Heart right ventricle (tissue), 16 donors: ENCODE results near the gene ADAMTS14. TPM values are rescaled to one million over a fixed set of nuclear protein-coding genes. Genes with fewer than 3 reads are reported as not detected.

Experiments used
- ATAC-seq, 8 donors: fragments of 200-7000 bp; cut with Tn5 transposase; one replicate each; pipeline ENCODE4 v1.9.1; 2020; ENCODE audit warnings: mild to moderate bottlenecking in 8 of 8, moderate library complexity in 8 of 8, moderate number of reproducible peaks in 1 of 8
- DNase-seq, 2 donors: peaks; one replicate each; pipeline ENCODE4 v3.0.0-alpha.2; 2020
- H3K27ac ChIP-seq, 10 donors: fragments of 200-600 bp; sonication (generic) in 2 of 10; one replicate each; pipeline versions ENCODE4 v1.5.0 to v1.8.0; 2020 to 2022; ENCODE audit warnings: mild to moderate bottlenecking in 3 of 10
- H3K27me3 ChIP-seq, 7 donors: fragments of 200-600 bp; one replicate each; pipeline ENCODE4 v1.8.0; 2021 to 2022; ENCODE audit warnings: mild to moderate bottlenecking in 2 of 7
- H3K36me3 ChIP-seq, 9 donors: fragments of 200-600 bp; sonication (generic) in 1 of 9; one replicate each; pipeline versions ENCODE4 v1.5.0 to v1.8.0; 2020 to 2022; ENCODE audit warnings: mild to moderate bottlenecking in 2 of 9
- H3K4me1 ChIP-seq, 9 donors: fragments of 200-600 bp; sonication (generic) in 1 of 9; one replicate each; pipeline versions ENCODE4 v1.5.0 to v1.8.0; 2020 to 2022; ENCODE audit warnings: mild to moderate bottlenecking in 4 of 9
- H3K4me3 ChIP-seq, 10 donors: fragments of 200-600 bp; sonication (generic) in 2 of 10; one replicate each; pipeline versions ENCODE4 v1.5.0 to v1.8.0; 2020 to 2022; ENCODE audit warnings: mild to moderate bottlenecking in 7 of 10, moderate library complexity in 2 of 10
- H3K9me3 ChIP-seq, 11 donors: fragments of 200-600 bp in 10 of 11; sonication (generic) in 2 of 11; one replicate each; pipeline versions ENCODE4 v1.5.0 to v1.8.0; 2013 to 2022; ENCODE audit warnings: mild to moderate bottlenecking in 2 of 11, control low read depth in 1 of 11, moderate library complexity in 1 of 11
- WGBS, 2 donors: extraction: QIAGEN DNeasy Blood & Tissue Kit; methylation state at CpG; one replicate each; pipeline ENCODE4 v1.1.7; 2013; ENCODE audit warnings: inconsistent platforms in 1 of 2; 5-methylcytosine and 5-hydroxymethylcytosine counted together
- intact Hi-C, 10 donors: fragments of 100-400 bp; cut with DNase I; formaldehyde crosslinking; loops; one replicate each; pipeline versions ENCODE4 v1.11.1 to v1.14.2; 2022
- polyA plus RNA-seq, 2 donors: library from polyadenylated mRNA; stranded (reverse); fragments of 200-250 nt; gene quantifications; one replicate each; pipeline ENCODE4 v1.2.3, GENCODE V29; 2013
- total RNA-seq, 10 donors: library from RNA; stranded (reverse); fragmentation: NEBNext Ultra II Directional in 3 of 10; extraction: Animal tissue kit (Norgen Biotek cat#: 25700) in 3 of 10; gene quantifications; one replicate each; pipeline versions ENCODE4 v1.2.1 to v1.2.4, GENCODE V29; 2021 to 2023
- TF ChIP-seq, protein P1 (sequence below), 9 donors: fragments of 200-600 bp; sonication (generic) in 2 of 9; IDR thresholded peaks; one replicate each; pipeline versions ENCODE4 v1.5.0 to v1.8.0; 2021 to 2022; ENCODE audit warnings: antibody characterized with exemption in 9 of 9, mild to moderate bottlenecking in 5 of 9, moderate library complexity in 1 of 9
- donor health status: Arrhythmogenic right ventricular cardiomyopathy.
- donor health status: ischemic (EF 13 %, LVEDD 7.1; RV severe dilation, severe dysfunction).
- donor health status: healthy with polysubstance abuse.
- donor health status: DM: no; HTN: yes; CAD: no.
- donor health status: DM: no; HTN: no; CAD: no.
- donor health status: ischemic (EF 25% LVEDD 6.9; RV normal size, moderate dysfunction).
- donor health status: ischemic (EF 25% LVEDD 5.7; RV mildly dilated, moderate dysfunction).
- donor health status: healthy.
- donor health status: DM: yes; HTN: yes; CAD: no.
- donor health status: Ischemic cardiomyopathy.
- donor health status: ischemic (EF 35%, LVEDD 5.7; RV mildly dilated, moderate dysfunction).
- donor health status: nonischemic (EF 11% LVEDD 7.7; RV severe dilation, severe dysfunction).
- donor health status: DM: yes; HTN: yes; CAD: no.
- donor health status: PGD.
- donor health status: ischemic (EF 29% LVEDD 5.4; RV normal size, mild dysfunction).
- donor health status: nonischemic (EF 23%, LVEDD 6.1; RV moderate dilation, normal function).

Gene ADAMTS14
- total and polyA plus RNA-seq, 12 donors = 0.08 to 1.4 (median 0.57) TPM

DNA sequence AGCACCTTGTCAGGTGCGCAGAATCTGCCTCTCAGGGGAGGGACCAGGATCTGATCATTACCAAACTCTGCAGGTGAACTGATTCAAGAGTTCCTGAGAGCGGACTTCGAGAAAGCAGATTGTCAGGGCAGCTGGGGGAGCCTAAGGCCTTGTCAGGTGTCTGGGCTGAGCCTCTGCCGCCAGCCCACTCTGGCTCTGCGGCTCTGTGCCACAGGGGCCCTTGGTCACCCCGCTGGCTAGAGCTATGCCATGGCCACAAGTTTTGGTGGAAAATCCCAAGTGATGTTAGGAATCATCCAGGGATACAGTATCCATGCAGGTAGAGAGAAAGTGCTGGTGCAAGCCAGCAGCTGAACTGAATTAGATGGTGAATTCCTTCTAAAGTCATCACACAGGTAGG, 4.2 kb downstream of the ADAMTS14 start:
- H3K9me3 ChIP-seq = no peaks in the 10 kb centered on the region
- H3K4me3 ChIP-seq = no peak overlapping the region
- WGBS, 2 donors = 82 to 98% methylated on average over 6 of the region's 6 CpGs
- no peaks in the 10 kb centered on the region for H3K36me3 ChIP-seq
- TF ChIP-seq, protein P1, sequence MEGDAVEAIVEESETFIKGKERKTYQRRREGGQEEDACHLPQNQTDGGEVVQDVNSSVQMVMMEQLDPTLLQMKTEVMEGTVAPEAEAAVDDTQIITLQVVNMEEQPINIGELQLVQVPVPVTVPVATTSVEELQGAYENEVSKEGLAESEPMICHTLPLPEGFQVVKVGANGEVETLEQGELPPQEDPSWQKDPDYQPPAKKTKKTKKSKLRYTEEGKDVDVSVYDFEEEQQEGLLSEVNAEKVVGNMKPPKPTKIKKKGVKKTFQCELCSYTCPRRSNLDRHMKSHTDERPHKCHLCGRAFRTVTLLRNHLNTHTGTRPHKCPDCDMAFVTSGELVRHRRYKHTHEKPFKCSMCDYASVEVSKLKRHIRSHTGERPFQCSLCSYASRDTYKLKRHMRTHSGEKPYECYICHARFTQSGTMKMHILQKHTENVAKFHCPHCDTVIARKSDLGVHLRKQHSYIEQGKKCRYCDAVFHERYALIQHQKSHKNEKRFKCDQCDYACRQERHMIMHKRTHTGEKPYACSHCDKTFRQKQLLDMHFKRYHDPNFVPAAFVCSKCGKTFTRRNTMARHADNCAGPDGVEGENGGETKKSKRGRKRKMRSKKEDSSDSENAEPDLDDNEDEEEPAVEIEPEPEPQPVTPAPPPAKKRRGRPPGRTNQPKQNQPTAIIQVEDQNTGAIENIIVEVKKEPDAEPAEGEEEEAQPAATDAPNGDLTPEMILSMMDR (IDR thresholded peaks at IDR 0.05) = no peak
- no peak overlapping the region for H3K27ac ChIP-seq
- intact Hi-C loops = loop anchor here in 4 of 10 donors (5.0 to 10.0 kb wide), 2 partner anchors 114 to 122 kb away; no protein-coding TSS in a partner anchor
- H3K4me1 ChIP-seq = peaks cover 0 to 45% (median 31%) of the 10 kb centered on the region in 9 donors
- DNase-seq = no peak
- H3K27me3 ChIP-seq = peaks cover 0 to 26% (median 0%) of the 10 kb centered on the region in 7 donors
- ATAC-seq = no peak

DNA sequence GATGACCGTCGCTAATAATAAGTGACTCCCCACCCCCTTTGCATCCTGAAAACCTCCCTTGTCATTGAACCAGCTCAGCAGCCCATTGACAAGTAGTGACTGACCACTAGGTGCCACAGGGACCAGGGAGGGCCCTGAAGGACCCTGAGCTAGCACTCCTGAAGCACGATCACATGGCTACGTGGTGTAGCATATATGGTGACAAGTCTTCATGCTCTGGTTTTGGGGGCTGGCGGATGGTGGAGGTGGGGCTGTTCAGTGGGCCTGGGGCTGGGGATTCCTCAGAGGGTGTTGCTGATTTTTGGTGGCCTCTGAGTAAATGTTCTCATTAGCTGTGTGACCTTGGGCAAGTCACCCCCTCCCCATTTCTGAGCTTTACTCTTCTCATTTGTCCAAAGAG, 4.7 kb downstream of the ADAMTS14 start:
- intact Hi-C loops = loop anchor here in 4 of 10 donors (5.0 to 10.0 kb wide), 2 partner anchors 115 to 122 kb away; no protein-coding TSS in a partner anchor
- 79 to 85% methylated on average over 5 of the region's 5 CpGs for whole genome bisulfite sequencing, 2 donors

DNA sequence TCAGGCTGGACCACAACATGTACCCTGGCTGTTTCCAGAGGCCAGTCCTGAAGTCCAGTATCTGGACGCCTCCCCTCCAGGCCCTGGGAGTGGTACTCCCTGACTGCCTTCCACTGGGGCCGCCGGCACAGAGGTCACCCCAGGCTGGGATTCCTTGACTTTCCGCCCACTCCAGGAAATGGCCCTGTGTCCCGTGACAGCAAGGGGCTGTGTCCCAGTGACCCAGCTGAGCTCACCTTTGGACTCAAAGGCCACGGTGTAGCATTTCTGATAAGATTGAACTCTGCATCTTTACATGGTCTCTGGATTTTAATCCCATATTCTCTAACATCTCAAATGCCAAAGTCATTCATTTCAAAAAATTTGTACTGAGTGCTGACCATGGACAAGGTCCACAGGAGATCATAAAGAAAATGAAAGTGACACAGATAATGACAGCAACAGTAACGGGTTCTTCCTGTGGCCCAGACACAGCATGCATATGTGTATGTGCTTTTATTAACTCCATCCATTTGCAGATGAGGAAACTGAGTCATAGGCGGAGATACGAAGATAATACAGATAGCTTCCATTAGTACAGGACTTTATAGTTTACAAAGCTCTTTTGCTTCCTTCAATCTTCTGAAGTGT, 5.4 kb downstream of the ADAMTS14 start:
- H3K27ac ChIP-seq = no peak overlapping the region
- H3K27me3 ChIP-seq = peaks cover 0 to 15% (median 0%) of the 10 kb centered on the region in 7 donors
- no peak overlapping the region for H3K4me3 ChIP-seq
- no peaks in the 10 kb centered on the region for H3K36me3 ChIP-seq
- 55 to 68% methylated on average over 9 of the region's 9 CpGs for WGBS, 2 donors
- peaks cover 0 to 37% (median 30%) of the 10 kb centered on the region in 9 donors for H3K4me1 ChIP-seq
- ATAC-seq (no peak), DNase-seq (no peak)
- no peaks in the 10 kb centered on the region for H3K9me3 ChIP-seq
- TF ChIP-seq, protein P1 (IDR thresholded peaks at IDR 0.05) = no peak
- intact Hi-C loops = loop anchor here in 4 of 10 donors (5.0 to 10.0 kb wide), 2 partner anchors 115 to 123 kb away; no protein-coding TSS in a partner anchor

More for the DNA sequence above, 4.7 kb downstream of the ADAMTS14 start:
- Histone ChIP-seq H3K4me3 (no peak overlapping the region), H3K36me3 (no peaks in the 10 kb centered on the region), H3K27ac (no peak overlapping the region), H3K27me3 (peaks cover 0 to 21% (median 0%) of the 10 kb centered on the region in 7 donors), H3K9me3 (no peaks in the 10 kb centered on the region), H3K4me1 (peaks cover 0 to 40% (median 31%) of the 10 kb centered on the region in 9 donors)
- TF ChIP-seq, protein P1 (IDR thresholded peaks at IDR 0.05) = no peak
- ATAC-seq (no peak), DNase-seq (no peak)

DNA sequence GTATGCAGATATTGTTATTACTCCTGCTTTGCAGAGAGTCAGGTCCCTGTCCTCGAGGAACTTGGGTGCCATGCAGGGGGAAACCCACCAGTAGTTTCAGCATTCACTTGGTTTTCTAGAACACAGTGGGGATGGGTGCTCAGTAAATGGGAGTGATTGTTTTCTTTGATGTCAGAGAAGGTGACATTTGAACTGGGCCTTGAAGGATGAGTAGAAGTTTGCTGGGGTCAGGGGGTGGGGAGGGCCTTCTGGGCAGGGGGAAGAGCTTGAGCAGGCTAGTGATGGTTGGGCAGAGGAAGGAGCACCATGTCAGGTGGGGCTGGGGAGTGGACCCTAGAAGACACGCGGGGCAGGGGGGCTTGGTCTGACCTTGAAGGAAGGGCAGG, 5.9 kb downstream of the ADAMTS14 start:
- no peaks in the 10 kb centered on the region for H3K9me3 ChIP-seq
- ATAC-seq = no peak
- intact Hi-C loops = loop anchor here in 4 of 10 donors (5.0 to 10.0 kb wide), 2 partner anchors 116 to 123 kb away; no protein-coding TSS in a partner anchor
- H3K4me1 ChIP-seq = peaks cover 0 to 35% (median 25%) of the 10 kb centered on the region in 9 donors
- WGBS, 2 donors = 95 to 96% methylated on average over 3 of the region's 3 CpGs
- H3K27ac ChIP-seq = no peak overlapping the region
- TF ChIP-seq, protein P1 (IDR thresholded peaks at IDR 0.05) = no peak
- H3K4me3 ChIP-seq = no peak overlapping the region
- no peak for DNase-seq
- peaks cover 0 to 10% (median 0%) of the 10 kb centered on the region in 7 donors for H3K27me3 ChIP-seq
- H3K36me3 ChIP-seq = no peaks in the 10 kb centered on the region
